A673 (cell line): ENCODE results near the gene TNPO3.

Experiments used
- EZH2 ChIP-seq: fragments of 200-600 bp; sonication (generic); IDR thresholded peaks from 2 replicates; pipeline ENCODE4 v1.6.1; 2017; ENCODE audit warnings: borderline replicate concordance, low read depth, mild to moderate bottlenecking, mixed read lengths, antibody characterized with exemption, low read length; ENCODE audit not compliant: poor library complexity, severe bottlenecking
- TF ChIP-seq, protein P1 (sequence below): fragments of 300-800, 200-600 bp; sonication (generic); conservative IDR thresholded peaks from 2 replicates; pipeline ENCODE4 v1.5.1; 2017; ENCODE audit warnings: low read depth, mild to moderate bottlenecking, antibody characterized with exemption, low read length, moderate library complexity, mixed read lengths

DNA sequence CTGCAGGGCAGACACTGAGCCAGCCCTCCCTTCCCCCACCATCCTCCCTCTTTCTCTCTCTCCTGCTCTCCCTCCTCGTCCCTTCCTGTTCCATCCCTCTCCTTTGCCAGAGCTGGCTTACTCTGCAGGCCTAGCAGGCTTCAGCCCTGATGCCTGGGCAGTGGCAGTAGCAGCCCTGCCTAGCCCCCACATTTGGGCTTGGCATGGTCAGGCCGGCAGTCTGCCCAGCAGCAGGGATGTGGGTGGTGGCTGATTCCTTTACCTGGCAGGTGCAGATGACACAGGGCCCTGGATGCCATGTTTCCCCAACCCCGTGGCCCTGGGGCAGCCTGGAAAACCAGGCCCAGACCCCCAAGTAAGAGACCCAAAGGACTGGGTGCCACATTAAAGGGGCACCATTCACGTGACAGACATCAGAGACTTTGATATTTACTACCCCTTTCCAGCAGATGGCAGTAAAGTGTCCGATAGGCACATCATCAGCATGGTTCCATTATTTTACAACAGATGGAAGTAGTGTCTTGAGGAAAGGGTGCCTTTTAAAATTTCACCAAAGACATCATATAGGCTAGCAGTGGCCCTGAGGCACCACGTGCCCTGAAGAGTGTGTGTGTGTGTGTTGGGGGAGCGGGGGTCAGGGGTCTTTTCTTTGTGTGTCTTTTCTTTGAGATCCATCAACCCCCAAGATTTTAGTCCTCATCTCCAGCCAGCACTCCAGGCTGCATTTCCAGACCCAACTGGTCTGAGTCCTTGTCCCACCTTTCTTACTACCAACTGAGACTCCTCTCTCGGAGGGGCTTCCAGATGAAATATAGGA is 150.3 kb downstream of the TNPO3 start:
- TF ChIP-seq, protein P1, sequence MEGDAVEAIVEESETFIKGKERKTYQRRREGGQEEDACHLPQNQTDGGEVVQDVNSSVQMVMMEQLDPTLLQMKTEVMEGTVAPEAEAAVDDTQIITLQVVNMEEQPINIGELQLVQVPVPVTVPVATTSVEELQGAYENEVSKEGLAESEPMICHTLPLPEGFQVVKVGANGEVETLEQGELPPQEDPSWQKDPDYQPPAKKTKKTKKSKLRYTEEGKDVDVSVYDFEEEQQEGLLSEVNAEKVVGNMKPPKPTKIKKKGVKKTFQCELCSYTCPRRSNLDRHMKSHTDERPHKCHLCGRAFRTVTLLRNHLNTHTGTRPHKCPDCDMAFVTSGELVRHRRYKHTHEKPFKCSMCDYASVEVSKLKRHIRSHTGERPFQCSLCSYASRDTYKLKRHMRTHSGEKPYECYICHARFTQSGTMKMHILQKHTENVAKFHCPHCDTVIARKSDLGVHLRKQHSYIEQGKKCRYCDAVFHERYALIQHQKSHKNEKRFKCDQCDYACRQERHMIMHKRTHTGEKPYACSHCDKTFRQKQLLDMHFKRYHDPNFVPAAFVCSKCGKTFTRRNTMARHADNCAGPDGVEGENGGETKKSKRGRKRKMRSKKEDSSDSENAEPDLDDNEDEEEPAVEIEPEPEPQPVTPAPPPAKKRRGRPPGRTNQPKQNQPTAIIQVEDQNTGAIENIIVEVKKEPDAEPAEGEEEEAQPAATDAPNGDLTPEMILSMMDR, result peak; percentile 72
- TF ChIP-seq EZH2, result no peak
